Fibroblast of lung (primary cell): ENCODE measurements around the gene C9orf85.

Experiments
- CTCF ChIP-seq, 2 donors: IDR thresholded peaks in 1 of 2; conservative IDR thresholded peaks in 1 of 2; 1 replicate in 1 of 2; 2 replicates in 1 of 2; pipeline ENCODE4 v1.5.1; 2011 to 2012; ENCODE audit warnings: low read length in 2 of 2, control low read depth in 1 of 2, inconsistent platforms in 1 of 2, low read depth in 1 of 2, mild to moderate bottlenecking in 1 of 2
- EZH2 ChIP-seq: IDR thresholded peaks from 2 replicates; pipeline ENCODE4 v1.5.1; 2012; ENCODE audit warnings: low read length, control low read depth, mild to moderate bottlenecking; ENCODE audit errors: missing control alignments

GRCh38 chr9:71901695-71902597 lies 9.5 kb upstream of the C9orf85 start:
- TF ChIP-seq CTCF (conservative IDR thresholded peaks at IDR 0.05 in 1 of 2, IDR thresholded peaks at IDR 0.05 in 1 of 2; ENCODE audit: low read depth in 1 of 2, low read length in 2 of 2): no peak
- TF ChIP-seq EZH2: no peak
